ENCODE measurements around the gene MRPS18A. TPM values are rescaled to one million over a fixed set of nuclear protein-coding genes. Genes with fewer than 3 reads are reported as not detected.
A peak's percentile ranks its signal among the peaks of the same experiment; 100 is the strongest.

The MRPS18A gene
- total and polyA plus RNA-seq, 9 of the 15 experiments (the other 6 are each of a cell fraction or from before 2014, with no cell fraction given), result 87.5 to 243 (median 125) TPM

- peak; percentile 53; the same call in 1 of the 2 replicates for TF ChIP-seq OTX1 (CRISPR knock-in tag; IDR thresholded peaks at IDR 0.05)
- peak; percentile 63 for TF ChIP-seq PHF8 (IDR thresholded peaks at IDR 0.05; ENCODE audit: borderline replicate concordance, low read length)
- peak; percentile 84 for TF ChIP-seq E2F3 (CRISPR knock-in tag; IDR thresholded peaks at IDR 0.05)
- TF ChIP-seq BRD4 (IDR thresholded peaks at IDR 0.05), result peak; percentile 100
- peak; percentile 74 for TF ChIP-seq ARID1B (IDR thresholded peaks at IDR 0.05)
- no peak for TF ChIP-seq ZNF121 (CRISPR knock-in tag; conservative IDR thresholded peaks at IDR 0.05)
- TF ChIP-seq ZNF175 (CRISPR knock-in tag; IDR thresholded peaks at IDR 0.05; ENCODE audit: low read depth), result peak; percentile 16; the same call in 1 of the 2 replicates
- no peak for TF ChIP-seq HLTF (IDR thresholded peaks at IDR 0.05)
- 0 out of 2 replicates have a peak, but pooled peaks have one; percentile 25 for TF ChIP-seq MAX (CRISPR knock-in tag; IDR thresholded peaks at IDR 0.05)
- TF ChIP-seq ZNF217 (CRISPR knock-in tag; IDR thresholded peaks at IDR 0.05), result no peak
- no peak for TF ChIP-seq CBX8 (IDR thresholded peaks at IDR 0.05; ENCODE audit: borderline replicate concordance, extremely low read depth, low read depth, low read length, poor library complexity, severe bottlenecking)
- no peak for TF ChIP-seq XRCC3 (IDR thresholded peaks at IDR 0.05)
- no peak for TF ChIP-seq MCM5 (IDR thresholded peaks at IDR 0.05; ENCODE audit: low read depth)
- no peak for TF ChIP-seq BMI1 (IDR thresholded peaks at IDR 0.05; ENCODE audit: low read length)
- no peak for TF ChIP-seq ZBTB9 (CRISPR knock-in tag; IDR thresholded peaks at IDR 0.05)
- TF ChIP-seq ZNF165 (CRISPR knock-in tag; IDR thresholded peaks at IDR 0.05; ENCODE audit: borderline replicate concordance), result no peak
- no peak for TF ChIP-seq FOXP4 (CRISPR knock-in tag; IDR thresholded peaks at IDR 0.05; ENCODE audit: borderline replicate concordance)
- TF ChIP-seq NRF1 (conservative IDR thresholded peaks at IDR 0.05 in 1 of 2, IDR thresholded peaks at IDR 0.05 in 1 of 2), result peak; percentile 42 to 47; a peak in 3 of 4 replicates
- no peak for TF ChIP-seq PHF21A (IDR thresholded peaks at IDR 0.05; ENCODE audit: borderline replicate concordance, low read depth)
- TF ChIP-seq DLX4 (CRISPR knock-in tag; IDR thresholded peaks at IDR 0.05), result no peak
- no peak for TF ChIP-seq LEF1 (IDR thresholded peaks at IDR 0.05)
- TF ChIP-seq MEF2D (tag; conservative IDR thresholded peaks at IDR 0.05; ENCODE audit: low read depth), result peak; percentile 93
- 0 out of 2 replicates have a peak, but pooled peaks have one; percentile 27 for TF ChIP-seq CCAR2 (IDR thresholded peaks at IDR 0.05; ENCODE audit: low read depth, low read length)
Measured at GRCh38 chr6:43629505-43630300, 57.9 kb downstream of the MRPS18A start (continued).
